NCI-H82 treated with DMSO at 0.1 percent for 48 hours (cell line): ENCODE results near the gene AKAP7.
"Not testable (repeated sequence)": the region's sequence is repeated elsewhere in the genome, so short reads cannot be mapped to it uniquely, and the experiment has no call there.

Source experiments
- DNase-seq: peaks from one replicate; lab custom pipeline; 2025; ENCODE audit not compliant: unreplicated experiment; lab: John Stamatoyannopoulos, UW

Gene AKAP7

GRCh38 chr6:131288214-131288613 is 152.9 kb downstream of the AKAP7 start:
- DNase-seq = no peak

DNA sequence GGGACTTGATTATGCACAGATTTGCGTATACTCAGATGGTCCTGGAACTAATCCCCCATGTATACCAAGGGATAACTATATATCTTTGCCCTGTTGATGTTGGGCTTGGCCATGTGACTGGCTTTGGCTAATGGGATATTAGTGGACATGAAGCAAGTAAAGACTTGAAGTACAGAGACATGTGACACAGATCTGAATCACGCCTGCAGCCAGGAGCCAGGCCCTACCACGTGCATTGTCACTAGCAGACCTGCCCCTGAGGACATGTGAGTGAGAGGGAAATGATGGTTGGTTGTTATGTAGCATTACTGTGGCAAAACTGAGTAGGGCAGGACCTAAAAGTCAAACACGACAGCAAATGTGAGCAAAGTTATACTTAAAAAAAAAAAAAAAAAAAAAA is 155.7 kb downstream of the AKAP7 start:
- DNase-seq = peak; percentile 64

- DNase-seq = no peak
Observed at GRCh38 chr6:131292145-131292938, 157.1 kb downstream of the AKAP7 start.

GRCh38 chr6:131293472-131293911 is 158.2 kb downstream of the AKAP7 start:
- no peak for DNase-seq

- no peak for DNase-seq
Observed at GRCh38 chr6:131295081-131295480, 159.8 kb downstream of the AKAP7 start.

DNA sequence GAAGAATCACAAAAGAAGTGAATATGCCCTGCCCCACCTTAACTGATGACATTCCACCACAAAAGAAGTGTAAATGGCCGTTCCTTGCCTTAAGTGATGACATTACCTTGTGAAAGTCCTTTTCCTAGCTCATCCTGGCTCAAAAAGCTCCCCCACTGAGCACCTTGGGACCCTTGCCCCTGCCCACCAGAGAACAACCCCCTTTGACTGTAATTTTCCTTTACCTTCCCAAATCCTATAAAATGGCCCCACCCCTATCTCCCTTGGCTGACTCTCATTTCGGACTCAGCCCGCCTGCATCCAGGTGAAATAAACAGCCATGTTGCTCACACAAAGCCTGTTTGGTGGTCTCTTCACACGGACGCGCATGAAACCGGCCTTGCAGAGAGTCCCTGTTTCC is 165.6 kb downstream of the AKAP7 start:
- DNase-seq = not testable (repeated sequence)

GRCh38 chr6:131303338-131303930 is 168.2 kb downstream of the AKAP7 start:
- DNase-seq = peak; percentile 54

GRCh38 chr6:131305037-131305850 is 170.0 kb downstream of the AKAP7 start:
- no peak for DNase-seq

- no peak for DNase-seq
Observed at GRCh38 chr6:131309437-131309836, 174.2 kb downstream of the AKAP7 start.

- no peak for DNase-seq
Observed at GRCh38 chr6:131314838-131315237, 179.6 kb downstream of the AKAP7 start.

- DNase-seq = no peak
Observed at GRCh38 chr6:131316654-131317053, 181.4 kb downstream of the AKAP7 start.

- DNase-seq = no peak
Observed at GRCh38 chr6:131317516-131317915, 182.2 kb downstream of the AKAP7 start.

GRCh38 chr6:131321589-131321988 is 186.3 kb downstream of the AKAP7 start:
- no peak for DNase-seq

DNA sequence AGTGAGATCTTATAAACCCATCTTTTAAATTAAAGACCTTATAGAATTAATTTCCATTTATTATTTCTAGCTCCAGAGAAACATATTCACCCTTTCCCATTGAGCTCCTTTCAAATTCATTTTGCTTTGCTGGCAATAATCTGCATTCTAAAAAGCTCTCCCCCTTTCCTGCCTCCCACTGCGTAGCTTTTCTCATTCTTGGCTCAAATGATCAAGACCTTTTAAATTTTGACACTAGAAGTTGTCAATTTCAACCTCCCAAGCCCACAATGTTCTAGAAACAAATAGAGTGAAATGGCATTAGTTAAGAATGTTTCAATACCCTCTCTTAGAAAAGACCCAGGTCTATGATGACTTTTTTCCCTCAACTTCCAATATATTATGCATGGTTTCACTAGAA is 186.9 kb downstream of the AKAP7 start:
- no peak for DNase-seq

DNA sequence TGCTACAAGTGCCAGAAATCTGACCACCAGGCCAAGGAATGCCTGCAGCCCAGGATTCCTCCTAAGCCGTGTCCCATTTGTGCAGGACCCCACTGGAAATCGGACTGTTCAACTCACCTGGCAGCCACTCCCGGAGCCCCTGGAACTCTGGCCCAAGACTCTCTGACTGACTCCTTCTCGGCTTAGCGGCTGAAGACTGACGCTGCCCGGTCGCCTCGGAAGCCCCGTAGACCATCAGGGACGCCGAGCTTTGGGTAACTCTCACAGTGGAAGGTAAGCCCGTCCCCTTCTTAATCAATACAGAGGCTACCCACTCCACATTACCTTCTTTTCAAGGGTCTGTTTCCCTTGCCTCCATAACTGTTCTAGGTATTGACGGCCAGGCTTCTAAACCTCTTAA is 190.4 kb downstream of the AKAP7 start:
- DNase-seq = not testable (repeated sequence)

GRCh38 chr6:131328727-131329126 is 193.5 kb downstream of the AKAP7 start:
- not testable (repeated sequence) for DNase-seq

DNA sequence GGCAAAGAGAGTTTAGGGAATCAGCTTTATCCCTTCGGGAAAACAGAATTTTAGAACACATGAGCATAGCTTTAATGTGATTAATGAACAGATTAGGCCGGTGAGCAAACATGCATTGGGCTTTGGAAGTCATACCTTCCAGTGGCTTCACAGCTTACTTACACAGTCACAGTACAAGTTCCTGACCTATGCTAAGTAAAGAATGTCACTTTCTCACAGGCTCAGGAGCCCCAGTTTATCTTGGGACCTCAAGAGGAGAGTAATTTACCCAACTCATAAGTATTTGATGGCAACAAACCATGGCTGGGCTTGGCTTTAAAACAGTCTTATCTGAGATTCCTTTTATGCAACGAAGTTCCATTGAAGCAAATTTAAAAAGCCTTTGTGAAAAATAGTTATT is 195.9 kb downstream of the AKAP7 start:
- peak; percentile 86 for DNase-seq

GRCh38 chr6:131331873-131332781 is 196.9 kb downstream of the AKAP7 start:
- DNase-seq = no peak
